ENCODE data around the gene AASDH.
A peak's percentile ranks its signal among the peaks of the same experiment; 100 is the strongest.

GRCh38 chr4:56311299-56311975, 75.9 kb downstream of the AASDH start:
- no peak for TF ChIP-seq ZFP30 (CRISPR knock-in tag; IDR thresholded peaks at IDR 0.05)
- no peak for TF ChIP-seq ZC3H10 (CRISPR knock-in tag; IDR thresholded peaks at IDR 0.05)
- no peak for TF ChIP-seq ARNTL (CRISPR knock-in tag; IDR thresholded peaks at IDR 0.05; ENCODE audit: borderline replicate concordance, low read depth)
- TF ChIP-seq OSR1 (CRISPR knock-in tag; IDR thresholded peaks at IDR 0.05) = no peak
- no peak for TF ChIP-seq PPARA (CRISPR knock-in tag; IDR thresholded peaks at IDR 0.05; ENCODE audit: borderline replicate concordance)
- TF ChIP-seq ESRRG (CRISPR knock-in tag; IDR thresholded peaks at IDR 0.05) = peak; percentile 86; the same call in 1 of the 2 replicates
- no peak for TF ChIP-seq TSHZ2 (CRISPR knock-in tag; IDR thresholded peaks at IDR 0.05)
- no peak for TF ChIP-seq TOX (CRISPR knock-in tag; IDR thresholded peaks at IDR 0.05; ENCODE audit: borderline replicate concordance)
- TF ChIP-seq TCF4 (CRISPR knock-in tag; IDR thresholded peaks at IDR 0.05; ENCODE audit: borderline replicate concordance) = peak; percentile 65
- peak; percentile 41; the same call in 1 of the 2 replicates for TF ChIP-seq PATZ1 (CRISPR knock-in tag; IDR thresholded peaks at IDR 0.05; ENCODE audit: borderline replicate concordance)
- TF ChIP-seq ZFP3 (CRISPR knock-in tag; IDR thresholded peaks at IDR 0.05) = no peak; the same call in 1 of the 2 replicates
- no peak for TF ChIP-seq GLIS3 (CRISPR knock-in tag; IDR thresholded peaks at IDR 0.05)
- 0 out of 2 replicates have a peak, but pooled peaks have one; percentile 17 for TF ChIP-seq SNAI2 (CRISPR knock-in tag; IDR thresholded peaks at IDR 0.05)
- peak; percentile 55; the same call in 1 of the 2 replicates for TF ChIP-seq CREB5 (CRISPR knock-in tag; IDR thresholded peaks at IDR 0.05; ENCODE audit: low read depth)
